ENCODE results near the gene IL31RA.
A peak's percentile ranks its signal among the peaks of the same experiment; 100 is the strongest.

IL31RA gene

GRCh38 chr5:55860709-55861108, 9.6 kb downstream of the IL31RA start:
- no peak for DNase-seq

- no peak for DNase-seq
Observed at GRCh38 chr5:55864606-55865541, 13.7 kb downstream of the IL31RA start.

GRCh38 chr5:55865831-55866230, 14.7 kb downstream of the IL31RA start:
- DNase-seq = no peak

GRCh38 chr5:55866485-55866884, 15.3 kb downstream of the IL31RA start:
- DNase-seq = no peak

- no peak for DNase-seq
Observed at GRCh38 chr5:55866934-55867333, 15.8 kb downstream of the IL31RA start.

GRCh38 chr5:55868846-55869245, 17.7 kb downstream of the IL31RA start:
- DNase-seq = peak; percentile 74

GRCh38 chr5:55869847-55870246, 18.7 kb downstream of the IL31RA start:
- no peak for DNase-seq

GRCh38 chr5:55873234-55873633, 22.1 kb downstream of the IL31RA start:
- DNase-seq = no peak

- DNase-seq = no peak
Observed at GRCh38 chr5:55877655-55878054, 26.5 kb downstream of the IL31RA start.

- no peak for DNase-seq
Observed at GRCh38 chr5:55880453-55880852, 29.3 kb downstream of the IL31RA start.

- DNase-seq = no peak
Observed at GRCh38 chr5:55885359-55885758, 34.2 kb downstream of the IL31RA start.

GRCh38 chr5:55888205-55888604, 37.0 kb downstream of the IL31RA start:
- DNase-seq = no peak

GRCh38 chr5:55892479-55892878, 41.3 kb downstream of the IL31RA start:
- no peak for DNase-seq

- no peak for DNase-seq
Observed at GRCh38 chr5:55894135-55894534, 43.0 kb downstream of the IL31RA start.

GRCh38 chr5:55895346-55895745, 44.2 kb downstream of the IL31RA start:
- DNase-seq = no peak

GRCh38 chr5:55896238-55896637, 45.1 kb downstream of the IL31RA start:
- no peak for DNase-seq

GRCh38 chr5:55896663-55897062, 45.5 kb downstream of the IL31RA start:
- no peak for DNase-seq

- DNase-seq = no peak
Observed at GRCh38 chr5:55897206-55897894, 46.2 kb downstream of the IL31RA start.

GRCh38 chr5:55897905-55898304, 46.7 kb downstream of the IL31RA start:
- DNase-seq = no peak

- DNase-seq = no peak
Observed at GRCh38 chr5:55899344-55899743, 48.2 kb downstream of the IL31RA start.

GRCh38 chr5:55900068-55900467, 48.9 kb downstream of the IL31RA start:
- no peak for DNase-seq

GRCh38 chr5:55900776-55901175, 49.6 kb downstream of the IL31RA start:
- no peak for DNase-seq

GRCh38 chr5:55902696-55903095, 51.5 kb downstream of the IL31RA start:
- no peak for DNase-seq

- DNase-seq = peak; percentile 70
Observed at GRCh38 chr5:55903121-55903701, 52.1 kb downstream of the IL31RA start.
